ENCODE measurements around the gene HDAC4. TPM values are rescaled to one million over a fixed set of nuclear protein-coding genes. Genes with fewer than 3 reads are reported as not detected.

Gene HDAC4
- total and polyA plus RNA-seq, 2 of the 4 experiments (the other 2 are of a cell fraction), result 4.1 to 7.2 TPM

DNA sequence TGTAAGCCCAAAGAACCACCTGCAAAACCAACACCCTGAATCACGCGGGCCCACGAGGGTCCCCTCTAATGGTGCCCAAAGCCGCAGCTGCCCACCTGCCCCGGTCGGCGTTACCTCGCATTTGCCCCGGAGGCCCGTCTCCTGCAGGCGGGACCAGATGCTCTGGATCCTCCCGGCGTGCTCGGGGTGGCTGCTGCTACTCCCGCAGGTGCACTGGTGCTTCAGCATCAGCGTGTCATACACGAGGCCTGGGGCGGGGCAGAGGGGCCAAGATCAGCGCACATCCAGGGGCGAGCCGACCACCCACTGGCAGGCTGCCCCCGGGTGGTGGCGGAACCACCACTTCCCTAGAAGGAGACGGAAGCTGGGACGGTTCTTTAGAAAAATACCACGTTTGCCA, 292.9 kb downstream of the HDAC4 start:
- H4K8ac ChIP-seq (ENCODE audit: low read depth in 2 of 2, low read length in 2 of 2), result no peak overlapping the region
- H2BK20ac ChIP-seq (ENCODE audit: low read depth, low read length), result no peak overlapping the region
- dilution Hi-C loops (cut with HindIII; ENCODE audit: low sequenced_read_pairs, unreplicated experiment) (no loop called here), intact Hi-C loops (cut with micrococcal nuclease) (no loop called here), in situ Hi-C loops (cut with MboI; ENCODE audit: low sequenced_read_pairs) (no loop called here)
- H2BK5ac ChIP-seq (ENCODE audit: low read depth, low read length, poor library complexity, severe bottlenecking), result no peak overlapping the region
- no peak overlapping the region for H4K91ac ChIP-seq (ENCODE audit: insufficient read depth, low read depth, low read length)
- H3K4me3 ChIP-seq (ENCODE audit: insufficient read depth, low read depth, low read length), result no peak overlapping the region
- no peaks in the 10 kb centered on the region for H3K27me3 ChIP-seq (ENCODE audit: control insufficient read depth, insufficient read depth, low read length)
- H3K9ac ChIP-seq (ENCODE audit: low read depth, low read length), result no peak overlapping the region
- WGBS, 2 experiments (ENCODE audit: extremely low coverage in 2 of 2, insufficient read length in 1 of 2), result 95% methylated on average over 26 of the region's 26 CpGs; no CpG with 5 or more reads in 1 of the 2 experiments
- H3K9me1 ChIP-seq (ENCODE audit: insufficient read depth, low read length), result no peaks in the 10 kb centered on the region
- H3K23ac ChIP-seq (ENCODE audit: low read depth, low read length), result no peak overlapping the region
- no peak overlapping the region for H3K14ac ChIP-seq (replicated peaks; ENCODE audit: low read depth, low read length)
- no peak overlapping the region for H3K4ac ChIP-seq (ENCODE audit: low read depth, low read length)
- H3K27ac ChIP-seq (ENCODE audit: insufficient read depth, low read length), result no peak overlapping the region
- H2BK120ac ChIP-seq (ENCODE audit: low read depth, low read length), result no peak overlapping the region
- DNase-seq, result no peak
- no peak overlapping the region for H3K18ac ChIP-seq (ENCODE audit: low read depth, low read length)
- H4K5ac ChIP-seq (ENCODE audit: low read depth, low read length), result no peak overlapping the region
- POLR2A ChIA-PET (ENCODE audit: unreplicated experiment), result no interaction called here
- no peak overlapping the region for H2BK15ac ChIP-seq (ENCODE audit: low read depth, low read length)
- no peak overlapping the region for H3K4me2 ChIP-seq (ENCODE audit: low read depth, low read length)
- BruUV-seq (replicated peaks), result no TSS peak
- H2AK5ac ChIP-seq (ENCODE audit: low read depth, low read length), result no peak overlapping the region
- H3K4me1 ChIP-seq (ENCODE audit: control insufficient read depth, insufficient read depth, low read length), result no peaks in the 10 kb centered on the region
- H3K36me3 ChIP-seq (ENCODE audit: control insufficient read depth, insufficient read depth, low read length), result peaks cover 57% of the 10 kb centered on the region
- H4K20me1 ChIP-seq (ENCODE audit: insufficient read depth, low read length), result no peaks in the 10 kb centered on the region
- TF ChIP-seq CEBPB (IDR thresholded peaks at IDR 0.05; ENCODE audit: low read depth, low read length), result no peak
- TF ChIP-seq, protein P1, sequence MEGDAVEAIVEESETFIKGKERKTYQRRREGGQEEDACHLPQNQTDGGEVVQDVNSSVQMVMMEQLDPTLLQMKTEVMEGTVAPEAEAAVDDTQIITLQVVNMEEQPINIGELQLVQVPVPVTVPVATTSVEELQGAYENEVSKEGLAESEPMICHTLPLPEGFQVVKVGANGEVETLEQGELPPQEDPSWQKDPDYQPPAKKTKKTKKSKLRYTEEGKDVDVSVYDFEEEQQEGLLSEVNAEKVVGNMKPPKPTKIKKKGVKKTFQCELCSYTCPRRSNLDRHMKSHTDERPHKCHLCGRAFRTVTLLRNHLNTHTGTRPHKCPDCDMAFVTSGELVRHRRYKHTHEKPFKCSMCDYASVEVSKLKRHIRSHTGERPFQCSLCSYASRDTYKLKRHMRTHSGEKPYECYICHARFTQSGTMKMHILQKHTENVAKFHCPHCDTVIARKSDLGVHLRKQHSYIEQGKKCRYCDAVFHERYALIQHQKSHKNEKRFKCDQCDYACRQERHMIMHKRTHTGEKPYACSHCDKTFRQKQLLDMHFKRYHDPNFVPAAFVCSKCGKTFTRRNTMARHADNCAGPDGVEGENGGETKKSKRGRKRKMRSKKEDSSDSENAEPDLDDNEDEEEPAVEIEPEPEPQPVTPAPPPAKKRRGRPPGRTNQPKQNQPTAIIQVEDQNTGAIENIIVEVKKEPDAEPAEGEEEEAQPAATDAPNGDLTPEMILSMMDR (conservative IDR thresholded peaks at IDR 0.05; ENCODE audit: low read depth, low read length), result no peak
- TF ChIP-seq, protein P2, sequence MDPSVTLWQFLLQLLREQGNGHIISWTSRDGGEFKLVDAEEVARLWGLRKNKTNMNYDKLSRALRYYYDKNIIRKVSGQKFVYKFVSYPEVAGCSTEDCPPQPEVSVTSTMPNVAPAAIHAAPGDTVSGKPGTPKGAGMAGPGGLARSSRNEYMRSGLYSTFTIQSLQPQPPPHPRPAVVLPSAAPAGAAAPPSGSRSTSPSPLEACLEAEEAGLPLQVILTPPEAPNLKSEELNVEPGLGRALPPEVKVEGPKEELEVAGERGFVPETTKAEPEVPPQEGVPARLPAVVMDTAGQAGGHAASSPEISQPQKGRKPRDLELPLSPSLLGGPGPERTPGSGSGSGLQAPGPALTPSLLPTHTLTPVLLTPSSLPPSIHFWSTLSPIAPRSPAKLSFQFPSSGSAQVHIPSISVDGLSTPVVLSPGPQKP (IDR thresholded peaks at IDR 0.05; ENCODE audit: borderline replicate concordance, low read depth, low read length), result no peak
- TF ChIP-seq BHLHE40 (IDR thresholded peaks at IDR 0.05; ENCODE audit: low read depth, low read length), result no peak
- TF ChIP-seq MAZ (IDR thresholded peaks at IDR 0.05; ENCODE audit: borderline replicate concordance, low read depth, low read length), result no peak
- TF ChIP-seq MAFK (IDR thresholded peaks at IDR 0.05; ENCODE audit: low read depth, low read length), result no peak
- TF ChIP-seq FOS (IDR thresholded peaks at IDR 0.05; ENCODE audit: low read depth, low read length), result no peak
- no peak for TF ChIP-seq POLR2A (IDR thresholded peaks at IDR 0.05; ENCODE audit: low read depth, low read length)
- no peak for TF ChIP-seq RAD21 (IDR thresholded peaks at IDR 0.05; ENCODE audit: low read length)
- TF ChIP-seq RCOR1 (IDR thresholded peaks at IDR 0.05; ENCODE audit: insufficient replicate concordance, low read length), result no peak
- TF ChIP-seq CHD1 (IDR thresholded peaks at IDR 0.05; ENCODE audit: low read depth, low read length), result no peak
- no peak for TF ChIP-seq NFE2L2 (IDR thresholded peaks at IDR 0.05; ENCODE audit: low read depth, low read length)
- no peak for TF ChIP-seq MXI1 (IDR thresholded peaks at IDR 0.05; ENCODE audit: borderline replicate concordance, low read depth, low read length)
- no peak for TF ChIP-seq RFX5 (IDR thresholded peaks at IDR 0.05; ENCODE audit: low read depth, low read length)
- no peaks in the 10 kb centered on the region for H3K79me1 ChIP-seq (ENCODE audit: low read depth in 1 of 2, low read length in 2 of 2)
- no peak overlapping the region for H3K56ac ChIP-seq (ENCODE audit: extremely low read depth, insufficient read depth, low read length)
- no peaks in the 10 kb centered on the region for H3K9me3 ChIP-seq (ENCODE audit: control insufficient read depth, insufficient read depth, low read length)
- no peak overlapping the region for H2AFZ ChIP-seq (replicated peaks; ENCODE audit: low read length, poor library complexity)
- CTCF ChIA-PET, result no interaction called here
- ATAC-seq (ENCODE audit: low read depth), result no peak
- no peak overlapping the region for H2AK9ac ChIP-seq (replicated peaks; ENCODE audit: low read depth, low read length, poor library complexity)

All from IMR-90 (cell line).